HepG2 (cell line): Measurements from ENCODE around the gene NDC1. TPM values are rescaled to one million over a fixed set of nuclear protein-coding genes. Genes with fewer than 3 reads are reported as not detected.

Experiments used
- ATAC-seq: fragments of 200-7000 bp; cut with Tn5 transposase; 3 replicates; pipeline ENCODE4 v1.9.1; 2020; ENCODE audit warnings: mild to moderate bottlenecking, moderate library complexity
- BruUV-seq: library from RNA; stranded (reverse); fragments of 400-500 nt; replicated peaks from 2 replicates; lab custom pipeline; 2021; lab: Mats Ljungman, UMichigan
- CTCF ChIA-PET: fragments of 300-600 bp; formaldehyde crosslinking; extraction: SDS; loops from one replicate; lab custom pipeline; 2021; ENCODE audit warnings: low total read pairs, inconsistent platforms, low intra/inter-chr PET ratio; lab: Yijun Ruan, JAX
- POLR2A ChIA-PET: fragments of 350-600 bp; sonication (Branson Sonifier 250); formaldehyde crosslinking; loops from one replicate; lab custom pipeline; 2020; ENCODE audit warnings: antibody characterized with exemption, inconsistent platforms; lab: Yijun Ruan, JAX
- DNase-seq: peaks from one replicate; pipeline ENCODE4 v3.0.0-alpha.2; 2015; ENCODE audit warnings: low spot score
- FAIRE-seq: peaks from 3 replicates; lab custom pipeline; 2011; peaks lifted over from hg19 to GRCh38; lab: Jason Lieb, UNC
- H2AFZ ChIP-seq: one replicate; pipeline ENCODE4 v1.6.1; 2011; ENCODE audit warnings: low read length, inconsistent platforms
- H3K27ac ChIP-seq: fragments of 300-600 bp; 3 replicates; pipeline ENCODE4 v1.8.0; 2011; ENCODE audit warnings: mixed run types, mild to moderate bottlenecking, mixed read lengths, low read length, inconsistent platforms; ENCODE audit not compliant: insufficient read depth; ENCODE audit errors: extremely low read length
- H3K27me3 ChIP-seq, 2 experiments: fragments of 200-600 bp in 1 of 2; 2 replicates in 1 of 2; 3 replicates in 1 of 2; pipeline versions ENCODE4 v1.6.0 to v1.8.0; 2011; ENCODE audit warnings: low read length in 2 of 2, mild to moderate bottlenecking in 2 of 2, moderate library complexity in 2 of 2, inconsistent platforms in 1 of 2; ENCODE audit not compliant: insufficient read depth in 2 of 2, control insufficient read depth in 1 of 2
- H3K36me3 ChIP-seq, 2 experiments: fragments of 200-600 bp in 1 of 2; replicated peaks in 1 of 2; 2 replicates in 1 of 2; 3 replicates in 1 of 2; pipeline versions ENCODE4 v1.5.1 to v1.8.0; 2011; ENCODE audit warnings: low read length in 2 of 2, inconsistent platforms in 1 of 2; ENCODE audit not compliant: insufficient read depth in 2 of 2, control insufficient read depth in 1 of 2
- H3K4me1 ChIP-seq: 2 replicates; pipeline ENCODE4 v1.5.1; 2012; ENCODE audit warnings: low read length, inconsistent platforms; ENCODE audit not compliant: insufficient read depth
- H3K4me2 ChIP-seq: 2 replicates; pipeline ENCODE4 v1.6.0; 2011; ENCODE audit warnings: low read depth, low read length, inconsistent platforms
- H3K4me3 ChIP-seq, 3 experiments: fragments of 200-600 bp in 1 of 3; sonication (generic), shearing (Covaris generic) in 1 of 3; replicated peaks in 1 of 3; 2 replicates each; pipeline ENCODE4 v1.5.1; 2011 to 2016; ENCODE audit warnings: low read length in 3 of 3, inconsistent platforms in 2 of 3, low read depth in 2 of 3, mild to moderate bottlenecking in 2 of 3, control low read depth in 1 of 3, mixed read lengths in 1 of 3; ENCODE audit not compliant: insufficient read depth in 1 of 3
- H3K79me2 ChIP-seq: one replicate; pipeline ENCODE4 v1.6.1; 2011; ENCODE audit warnings: low read length, inconsistent platforms; ENCODE audit not compliant: insufficient read depth
- H3K9ac ChIP-seq: 2 replicates; pipeline ENCODE4 v1.6.0; 2011; ENCODE audit warnings: mild to moderate bottlenecking, low read depth, low read length, inconsistent platforms; ENCODE audit not compliant: insufficient read depth
- H3K9me3 ChIP-seq: 2 replicates; pipeline ENCODE4 v1.5.1; 2012; ENCODE audit warnings: mild to moderate bottlenecking, low read length
- H4K20me1 ChIP-seq: 2 replicates; pipeline ENCODE4 v1.6.0; 2011; ENCODE audit warnings: inconsistent platforms, mild to moderate bottlenecking, low read length, moderate library complexity; ENCODE audit not compliant: insufficient read depth
- ATF7 ChIP-seq, 2 experiments: fragments of 450-650 bp in 1 of 2; sonication (generic) in 1 of 2; formaldehyde crosslinking in 1 of 2; IDR thresholded peaks; 2 replicates each; pipeline versions ENCODE4 v1.4.0 to v1.6.1; 2016 to 2020; ENCODE audit warnings: antibody characterized with exemption in 1 of 2, mild to moderate bottlenecking in 1 of 2, missing genetic modification reagents in 1 of 2
- ELF3 ChIP-seq: IDR thresholded peaks from 2 replicates; pipeline ENCODE4 v1.6.1; 2016; ENCODE audit warnings: missing genetic modification reagents, missing compliant biosample characterization
- ERF ChIP-seq: IDR thresholded peaks from 2 replicates; pipeline ENCODE4 v1.6.1; 2018; ENCODE audit warnings: missing biosample characterization, missing genetic modification reagents
- JUN ChIP-seq: sonication (generic); formaldehyde crosslinking; IDR thresholded peaks from 2 replicates; pipeline ENCODE4 v1.4.0; 2020; ENCODE audit warnings: mild to moderate bottlenecking, missing genetic modification reagents
- MED8 ChIP-seq: sonication (generic); formaldehyde crosslinking; IDR thresholded peaks from 2 replicates; pipeline ENCODE4 v1.8.1; 2023; ENCODE audit warnings: mild to moderate bottlenecking, missing genetic modification reagents; ENCODE audit not compliant: insufficient replicate concordance
- MEF2D ChIP-seq: sonication (generic); formaldehyde crosslinking; IDR thresholded peaks from 2 replicates; pipeline ENCODE4 v1.5.1; 2020; ENCODE audit warnings: mild to moderate bottlenecking, missing genetic modification reagents
- NBN ChIP-seq: fragments of 450-650 bp; conservative IDR thresholded peaks from 2 replicates; pipeline ENCODE4 v1.6.1; 2017
- NRL ChIP-seq: sonication (generic); formaldehyde crosslinking; IDR thresholded peaks from 2 replicates; pipeline ENCODE4 v1.5.0; 2020; ENCODE audit warnings: missing genetic modification reagents, mild to moderate bottlenecking, moderate library complexity, borderline replicate concordance
- PAX8 ChIP-seq: sonication (generic); formaldehyde crosslinking; IDR thresholded peaks from 2 replicates; pipeline ENCODE4 v1.8.0; 2022; ENCODE audit warnings: mild to moderate bottlenecking, missing genetic modification reagents, borderline replicate concordance
- RAD21 ChIP-seq: fragments of 450-650 bp; formaldehyde crosslinking; IDR thresholded peaks from 2 replicates; pipeline ENCODE4 v1.5.0; 2020; ENCODE audit warnings: mild to moderate bottlenecking
- RFX5 ChIP-seq: IDR thresholded peaks from 2 replicates; pipeline ENCODE4 v1.6.1; 2011; ENCODE audit warnings: low read depth, low read length, improper control_type of control experiment
- SETDB1 ChIP-seq: sonication (generic); formaldehyde crosslinking; IDR thresholded peaks from 2 replicates; pipeline ENCODE4 v1.5.1; 2020; ENCODE audit warnings: missing genetic modification reagents, mild to moderate bottlenecking, borderline replicate concordance
- SMC3 ChIP-seq: IDR thresholded peaks from 2 replicates; pipeline ENCODE4 v1.6.1; 2011; ENCODE audit warnings: low read length, improper control_type of control experiment
- SNAPC2 ChIP-seq: sonication (generic); formaldehyde crosslinking; IDR thresholded peaks from 2 replicates; pipeline ENCODE4 v1.8.1; 2022; ENCODE audit warnings: mild to moderate bottlenecking, missing genetic modification reagents
- STAG1 ChIP-seq: sonication (generic); formaldehyde crosslinking; IDR thresholded peaks from 2 replicates; pipeline ENCODE4 v1.4.0; 2020; ENCODE audit warnings: missing genetic modification reagents
- THAP11 ChIP-seq: IDR thresholded peaks from 2 replicates; pipeline ENCODE4 v1.6.1; 2016; ENCODE audit warnings: missing biosample characterization, missing genetic modification reagents
- XRCC5 ChIP-seq: fragments of 200-400 bp; formaldehyde crosslinking; optimal IDR thresholded peaks from 2 replicates; pipeline ENCODE3; 2017; ENCODE audit warnings: mild to moderate bottlenecking, low read length
- ZNF24 ChIP-seq: fragments of 450-650 bp; IDR thresholded peaks from 2 replicates; pipeline ENCODE4 v1.6.1; 2017; ENCODE audit warnings: antibody characterized with exemption, mild to moderate bottlenecking
- ZNF333 ChIP-seq: sonication (generic); formaldehyde crosslinking; IDR thresholded peaks from 2 replicates; pipeline ENCODE4 v1.4.0; 2020; ENCODE audit warnings: mild to moderate bottlenecking, missing genetic modification reagents, borderline replicate concordance
- ZNF484 ChIP-seq: sonication (generic); formaldehyde crosslinking; IDR thresholded peaks from 2 replicates; pipeline ENCODE4 v1.5.1; 2020; ENCODE audit warnings: mild to moderate bottlenecking, low read depth, missing genetic modification reagents, borderline replicate concordance
- ZNF564 ChIP-seq: sonication (generic); formaldehyde crosslinking; IDR thresholded peaks from 2 replicates; pipeline ENCODE4 v1.8.1; 2023; ENCODE audit warnings: mild to moderate bottlenecking, missing genetic modification reagents
- ZNF652 ChIP-seq: IDR thresholded peaks from 2 replicates; pipeline ENCODE4 v1.6.1; 2016; ENCODE audit warnings: low read depth, borderline replicate concordance
- in situ Hi-C: cut with HindIII; loops from 2 replicates; pipeline ENCODE4 v1.10.0; 2017; ENCODE audit warnings: low pct_unique_long_range_greater_than_20kb; ENCODE audit not compliant: extremely low pct_ligation_motif_present
- intact Hi-C: fragments of 100-400 bp; cut with micrococcal nuclease; formaldehyde crosslinking; loops from one replicate; pipeline ENCODE4 v1.10.0; 2022; ENCODE audit not compliant: unreplicated experiment
- polyA plus RNA-seq, 8 experiments: library from polyadenylated mRNA; depleted of rRNA in 3 of 8; stranded (reverse) in 7 of 8; unstranded in 1 of 8; fragments of >200 nt; fragmentation: Illumina TruSeq in 4 of 8; extraction: Trizol in 4 of 8; gene quantifications; 2 replicates each; pipeline versions ENCODE4 v1.2.1 to v1.2.3, GENCODE V29; 2011 to 2016; ENCODE audit warnings: low read depth in 4 of 8, missing spikeins in 1 of 8, mixed read lengths in 1 of 8; ENCODE audit not compliant: insufficient read depth in 1 of 8
- total RNA-seq, 5 experiments: library from RNA; depleted of rRNA; stranded (reverse); fragments of >200 nt; fragmentation: Illumina TruSeq; extraction: Trizol; gene quantifications; 2 replicates each; pipeline ENCODE4 v1.2.3, GENCODE V29; 2016; ENCODE audit warnings: low read depth in 1 of 5
- TF ChIP-seq, protein P1 (sequence below): sonication (generic); formaldehyde crosslinking; IDR thresholded peaks from 2 replicates; pipeline ENCODE4 v1.5.0; 2020; ENCODE audit warnings: mild to moderate bottlenecking, missing genetic modification reagents, moderate library complexity

NDC1 gene
- total and polyA plus RNA-seq, 2 of the 13 experiments (the other 11 are each of a cell fraction or from before 2014, with no cell fraction given): 38.1 to 50.9 TPM

DNA sequence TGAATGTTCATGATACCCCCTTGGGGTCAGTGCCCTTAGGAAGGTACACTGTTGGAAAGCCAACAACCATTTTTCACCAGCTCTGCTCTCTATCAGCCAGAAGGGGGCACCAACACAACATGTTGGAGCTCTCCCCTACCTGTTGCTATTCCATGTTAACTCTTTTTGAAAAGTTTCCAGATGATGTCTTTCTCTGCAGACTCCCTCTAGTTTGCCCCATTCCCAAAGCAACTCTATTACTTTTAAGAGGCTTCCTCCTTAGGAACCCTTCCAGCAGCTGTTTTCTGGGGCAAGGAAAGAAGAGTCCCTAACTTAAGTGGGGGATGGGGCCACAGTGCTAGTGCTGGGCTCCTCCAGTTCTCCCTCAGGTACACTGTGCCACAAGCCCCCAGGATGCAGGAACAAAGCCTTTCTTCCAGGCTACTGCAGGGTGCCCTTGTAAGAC lies 22.9 kb upstream of the NDC1 start:
- Histone ChIP-seq H3K27ac (no peak overlapping the region), H3K27me3 (no peaks in the 10 kb centered on the region), H3K9ac (no peak overlapping the region), H3K4me3 (no peak overlapping the region), H3K4me1 (no peaks in the 10 kb centered on the region), H3K36me3 (peaks cover 1 to 12% of the 10 kb centered on the region in 2 experiments; a peak in 2 of 5 replicates), H3K9me3 (no peaks in the 10 kb centered on the region), H2AFZ (no peak overlapping the region), H3K4me2 (no peak overlapping the region), H3K79me2 (no peaks in the 10 kb centered on the region), H4K20me1 (no peaks in the 10 kb centered on the region)
- in situ Hi-C loops (no loop called here), intact Hi-C loops (loop anchor here (1.0 kb wide), 1 partner anchor 88 kb away; no protein-coding TSS in a partner anchor)
- DNase-seq (peak; percentile 69), ATAC-seq (peak; percentile 97), FAIRE-seq (peak; percentile 91)
- POLR2A ChIA-PET: interaction anchor here (1.2 to 1.5 kb wide), 3 partner anchors 85 to 220 kb away, joined by 3 to 5 read pairs (median 3); partner anchors contain the start of gene IFT25
- BruUV-seq: no TSS peak
- CTCF ChIA-PET: interaction anchor here (0.8 to 2.0 kb wide), 3 partner anchors 17 to 99 kb away, joined by 3 to 29 read pairs (median 19); no protein-coding TSS in a partner anchor
- TF ChIP-seq ZNF24 (no peak), MED8 (no peak), JUN (CRISPR knock-in tag) (no peak), PAX8 (CRISPR knock-in tag) (no peak), ERF (peak; percentile 21; the same call in 1 of the 2 replicates), ZNF652 (CRISPR knock-in tag) (0 out of 2 replicates have a peak, but pooled peaks have one; percentile 50), ATF7 (IDR thresholded peaks at IDR 0.05) (no peak), ATF7 (CRISPR knock-in tag; IDR thresholded peaks at IDR 0.05) (no peak), SMC3 (peak; percentile 89), STAG1 (CRISPR knock-in tag) (peak; percentile 94), XRCC5 (no peak), THAP11 (CRISPR knock-in tag) (0 out of 2 replicates have a peak, but pooled peaks have one; percentile 21), NRL (CRISPR knock-in tag) (no peak), ZNF564 (CRISPR knock-in tag) (no peak), RAD21 (CRISPR knock-in tag) (peak; percentile 76; the same call in 1 of the 2 replicates), ZNF484 (CRISPR knock-in tag) (no peak), ELF3 (0 out of 2 replicates have a peak, but pooled peaks have one; percentile 17), ZNF333 (CRISPR knock-in tag) (no peak), MEF2D (CRISPR knock-in tag) (no peak), RFX5 (no peak), SNAPC2 (no peak), SETDB1 (CRISPR knock-in tag) (no peak), NBN (no peak)
- TF ChIP-seq, protein P1, sequence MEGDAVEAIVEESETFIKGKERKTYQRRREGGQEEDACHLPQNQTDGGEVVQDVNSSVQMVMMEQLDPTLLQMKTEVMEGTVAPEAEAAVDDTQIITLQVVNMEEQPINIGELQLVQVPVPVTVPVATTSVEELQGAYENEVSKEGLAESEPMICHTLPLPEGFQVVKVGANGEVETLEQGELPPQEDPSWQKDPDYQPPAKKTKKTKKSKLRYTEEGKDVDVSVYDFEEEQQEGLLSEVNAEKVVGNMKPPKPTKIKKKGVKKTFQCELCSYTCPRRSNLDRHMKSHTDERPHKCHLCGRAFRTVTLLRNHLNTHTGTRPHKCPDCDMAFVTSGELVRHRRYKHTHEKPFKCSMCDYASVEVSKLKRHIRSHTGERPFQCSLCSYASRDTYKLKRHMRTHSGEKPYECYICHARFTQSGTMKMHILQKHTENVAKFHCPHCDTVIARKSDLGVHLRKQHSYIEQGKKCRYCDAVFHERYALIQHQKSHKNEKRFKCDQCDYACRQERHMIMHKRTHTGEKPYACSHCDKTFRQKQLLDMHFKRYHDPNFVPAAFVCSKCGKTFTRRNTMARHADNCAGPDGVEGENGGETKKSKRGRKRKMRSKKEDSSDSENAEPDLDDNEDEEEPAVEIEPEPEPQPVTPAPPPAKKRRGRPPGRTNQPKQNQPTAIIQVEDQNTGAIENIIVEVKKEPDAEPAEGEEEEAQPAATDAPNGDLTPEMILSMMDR: peak; percentile 90
